Measurements from ENCODE around the gene TMEM168. TPM values are rescaled to one million over a fixed set of nuclear protein-coding genes. Genes with fewer than 3 reads are reported as not detected.
"Not testable (repeated sequence)": the region's sequence is repeated elsewhere in the genome, so short reads cannot be mapped to it uniquely, and the experiment has no call there.

The TMEM168 gene
- total RNA-seq, 1 donor from 2014 or later: 20.4 TPM

GRCh38 chr7:112800486-112800885, 10.3 kb upstream of the TMEM168 start:
- Histone ChIP-seq H3K27me3 (ENCODE audit: control insufficient read depth in 3 of 3, insufficient read depth in 3 of 3, low read length in 3 of 3) (no peaks in the 10 kb centered on the region), H3K36me3 (ENCODE audit: control insufficient read depth in 3 of 3, insufficient read depth in 3 of 3, low read length in 3 of 3) (no peaks in the 10 kb centered on the region), H3K27ac (ENCODE audit: low read depth, low read length) (no peak overlapping the region), H3K4me1 (ENCODE audit: control insufficient read depth in 3 of 3, insufficient read depth in 3 of 3, low read length in 3 of 3) (no peaks in the 10 kb centered on the region), H3K9ac (ENCODE audit: low read depth in 1 of 3, low read length in 3 of 3) (no peak overlapping the region), H3K4me3 (ENCODE audit: low read length in 3 of 3) (no peak overlapping the region), H3K9me3 (ENCODE audit: control insufficient read depth in 3 of 3, low read length in 3 of 3) (no peaks in the 10 kb centered on the region)

- Histone ChIP-seq H3K9me3 (ENCODE audit: control insufficient read depth in 3 of 3, low read length in 3 of 3) (no peaks in the 10 kb centered on the region), H3K4me1 (ENCODE audit: control insufficient read depth in 3 of 3, insufficient read depth in 3 of 3, low read length in 3 of 3) (no peaks in the 10 kb centered on the region), H3K9ac (ENCODE audit: low read depth in 1 of 3, low read length in 3 of 3) (no peak overlapping the region), H3K27ac (ENCODE audit: low read depth, low read length) (no peak overlapping the region), H3K36me3 (ENCODE audit: control insufficient read depth in 3 of 3, insufficient read depth in 3 of 3, low read length in 3 of 3) (no peaks in the 10 kb centered on the region), H3K4me3 (ENCODE audit: low read length in 3 of 3) (no peak overlapping the region), H3K27me3 (ENCODE audit: control insufficient read depth in 3 of 3, insufficient read depth in 3 of 3, low read length in 3 of 3) (no peaks in the 10 kb centered on the region)
These were observed 9.4 kb upstream of the TMEM168 start for GRCh38 chr7:112799448-112800120.

GRCh38 chr7:112798274-112799159, 8.3 kb upstream of the TMEM168 start:
- no peaks in the 10 kb centered on the region for H3K36me3 ChIP-seq (ENCODE audit: control insufficient read depth in 3 of 3, insufficient read depth in 3 of 3, low read length in 3 of 3)
- H3K4me1 ChIP-seq (ENCODE audit: control insufficient read depth in 3 of 3, insufficient read depth in 3 of 3, low read length in 3 of 3): no peaks in the 10 kb centered on the region
- H3K4me3 ChIP-seq (ENCODE audit: low read length in 3 of 3): no peak overlapping the region
- no peaks in the 10 kb centered on the region for H3K27me3 ChIP-seq (ENCODE audit: control insufficient read depth in 3 of 3, insufficient read depth in 3 of 3, low read length in 3 of 3)
- no peaks in the 10 kb centered on the region for H3K9me3 ChIP-seq (ENCODE audit: control insufficient read depth in 3 of 3, low read length in 3 of 3)
- no peak overlapping the region for H3K9ac ChIP-seq (ENCODE audit: low read depth in 1 of 3, low read length in 3 of 3)
- H3K27ac ChIP-seq (ENCODE audit: low read depth, low read length): no peak overlapping the region

GRCh38 chr7:112796552-112796951, 6.4 kb upstream of the TMEM168 start:
- not testable (repeated sequence) for H3K4me1 ChIP-seq (ENCODE audit: control insufficient read depth in 3 of 3, insufficient read depth in 3 of 3, low read length in 3 of 3); H3K9me3 ChIP-seq (ENCODE audit: control insufficient read depth in 3 of 3, low read length in 3 of 3); H3K27me3 ChIP-seq (ENCODE audit: control insufficient read depth in 3 of 3, insufficient read depth in 3 of 3, low read length in 3 of 3); H3K36me3 ChIP-seq (ENCODE audit: control insufficient read depth in 3 of 3, insufficient read depth in 3 of 3, low read length in 3 of 3); H3K4me3 ChIP-seq (ENCODE audit: low read length in 3 of 3); H3K9ac ChIP-seq (ENCODE audit: low read depth in 1 of 3, low read length in 3 of 3); H3K27ac ChIP-seq (ENCODE audit: low read depth, low read length)

GRCh38 chr7:112792441-112792840, 2.2 kb upstream of the TMEM168 start:
- Histone ChIP-seq H3K9ac (ENCODE audit: low read depth in 1 of 3, low read length in 3 of 3) (no peak overlapping the region), H3K27me3 (ENCODE audit: control insufficient read depth in 3 of 3, insufficient read depth in 3 of 3, low read length in 3 of 3) (no peaks in the 10 kb centered on the region), H3K4me1 (ENCODE audit: control insufficient read depth in 3 of 3, insufficient read depth in 3 of 3, low read length in 3 of 3) (peaks cover 2 to 15% (median 11%) of the 10 kb centered on the region in 3 donors), H3K4me3 (ENCODE audit: low read length in 3 of 3) (no peak overlapping the region), H3K9me3 (ENCODE audit: control insufficient read depth in 3 of 3, low read length in 3 of 3) (no peaks in the 10 kb centered on the region), H3K27ac (ENCODE audit: low read depth, low read length) (no peak overlapping the region), H3K36me3 (ENCODE audit: control insufficient read depth in 3 of 3, insufficient read depth in 3 of 3, low read length in 3 of 3) (no peaks in the 10 kb centered on the region)

GRCh38 chr7:112791465-112792168, 1.4 kb upstream of the TMEM168 start:
- Histone ChIP-seq H3K4me1 (ENCODE audit: control insufficient read depth in 3 of 3, insufficient read depth in 3 of 3, low read length in 3 of 3) (peaks cover 2 to 15% (median 11%) of the 10 kb centered on the region in 3 donors), H3K27me3 (ENCODE audit: control insufficient read depth in 3 of 3, insufficient read depth in 3 of 3, low read length in 3 of 3) (no peaks in the 10 kb centered on the region), H3K9me3 (ENCODE audit: control insufficient read depth in 3 of 3, low read length in 3 of 3) (no peaks in the 10 kb centered on the region)

GRCh38 chr7:112790586-112791003, 402 bp upstream of the TMEM168 start:
- no peaks in the 10 kb centered on the region for H3K27me3 ChIP-seq (ENCODE audit: control insufficient read depth in 3 of 3, insufficient read depth in 3 of 3, low read length in 3 of 3)

More at GRCh38 chr7:112791465-112792168, 1.4 kb upstream of the TMEM168 start:
- H3K27ac ChIP-seq (ENCODE audit: low read depth, low read length): no peak overlapping the region
- H3K9ac ChIP-seq (ENCODE audit: low read depth in 1 of 3, low read length in 3 of 3): no peak overlapping the region
- no peaks in the 10 kb centered on the region for H3K36me3 ChIP-seq (ENCODE audit: control insufficient read depth in 3 of 3, insufficient read depth in 3 of 3, low read length in 3 of 3)
- no peak overlapping the region for H3K4me3 ChIP-seq (ENCODE audit: low read length in 3 of 3)

GRCh38 chr7:112789453-112789816, 758 bp downstream of the TMEM168 start:
- peak overlapping the region; percentile 80 for H3K27ac ChIP-seq (ENCODE audit: low read depth, low read length)

More at GRCh38 chr7:112790586-112791003, 402 bp upstream of the TMEM168 start:
- Histone ChIP-seq H3K4me3 (ENCODE audit: low read length in 3 of 3) (peak overlapping the region; percentile 90 to 98 (median 98)), H3K4me1 (ENCODE audit: control insufficient read depth in 3 of 3, insufficient read depth in 3 of 3, low read length in 3 of 3) (peaks cover 2 to 15% (median 11%) of the 10 kb centered on the region in 3 donors), H3K27ac (ENCODE audit: low read depth, low read length) (peak overlapping the region; percentile 80), H3K9me3 (ENCODE audit: control insufficient read depth in 3 of 3, low read length in 3 of 3) (no peaks in the 10 kb centered on the region), H3K36me3 (ENCODE audit: control insufficient read depth in 3 of 3, insufficient read depth in 3 of 3, low read length in 3 of 3) (no peaks in the 10 kb centered on the region), H3K9ac (ENCODE audit: low read depth in 1 of 3, low read length in 3 of 3) (peak overlapping the region; percentile 79 to 94 (median 87))

GRCh38 chr7:112788778-112789343, 1.3 kb downstream of the TMEM168 start:
- Histone ChIP-seq H3K9me3 (ENCODE audit: control insufficient read depth in 3 of 3, low read length in 3 of 3) (no peaks in the 10 kb centered on the region), H3K27me3 (ENCODE audit: control insufficient read depth in 3 of 3, insufficient read depth in 3 of 3, low read length in 3 of 3) (no peaks in the 10 kb centered on the region), H3K36me3 (ENCODE audit: control insufficient read depth in 3 of 3, insufficient read depth in 3 of 3, low read length in 3 of 3) (peaks cover 0 to 2% (median 0%) of the 10 kb centered on the region in 3 donors), H3K9ac (ENCODE audit: low read depth in 1 of 3, low read length in 3 of 3) (peak overlapping the region in 2 of 3 donors; percentile 94), H3K27ac (ENCODE audit: low read depth, low read length) (no peak overlapping the region), H3K4me3 (ENCODE audit: low read length in 3 of 3) (peak overlapping the region; percentile 90 to 98 (median 98)), H3K4me1 (ENCODE audit: control insufficient read depth in 3 of 3, insufficient read depth in 3 of 3, low read length in 3 of 3) (peaks cover 2 to 15% (median 11%) of the 10 kb centered on the region in 3 donors)

More at GRCh38 chr7:112789453-112789816, 758 bp downstream of the TMEM168 start:
- Histone ChIP-seq H3K4me1 (ENCODE audit: control insufficient read depth in 3 of 3, insufficient read depth in 3 of 3, low read length in 3 of 3) (peaks cover 2 to 15% (median 11%) of the 10 kb centered on the region in 3 donors), H3K4me3 (ENCODE audit: low read length in 3 of 3) (peak overlapping the region; percentile 90 to 98 (median 98)), H3K9me3 (ENCODE audit: control insufficient read depth in 3 of 3, low read length in 3 of 3) (no peaks in the 10 kb centered on the region), H3K27me3 (ENCODE audit: control insufficient read depth in 3 of 3, insufficient read depth in 3 of 3, low read length in 3 of 3) (no peaks in the 10 kb centered on the region), H3K9ac (ENCODE audit: low read depth in 1 of 3, low read length in 3 of 3) (peak overlapping the region; percentile 87 to 94 (median 94)), H3K36me3 (ENCODE audit: control insufficient read depth in 3 of 3, insufficient read depth in 3 of 3, low read length in 3 of 3) (no peaks in the 10 kb centered on the region)

All from skeletal muscle tissue (tissue), 4 donors.